ENCODE measurements around the gene NACAD.

The NACAD gene

GRCh38 chr7:45080265-45080957, 8.4 kb downstream of the NACAD start:
- no peak overlapping the region for H3K4me3 ChIP-seq (ENCODE audit: extremely low read depth, insufficient read depth, low read length, poor library complexity, severe bottlenecking)
- WGBS, 2 experiments (ENCODE audit: insufficient coverage in 2 of 2), result 89 to 92% methylated on average over 15 to 16 of the region's 17 CpGs
- H3K36me3 ChIP-seq (ENCODE audit: control insufficient read depth, insufficient read depth, low read length), result peaks cover 24% of the 10 kb centered on the region
- no peak overlapping the region for H3K27ac ChIP-seq (ENCODE audit: low read depth, low read length, severe bottlenecking)
- no peaks in the 10 kb centered on the region for H3K9me3 ChIP-seq (ENCODE audit: control insufficient read depth, low read length)
- H3K4me1 ChIP-seq (ENCODE audit: control insufficient read depth, insufficient read depth, low read length, poor library complexity, severe bottlenecking), result no peaks in the 10 kb centered on the region

DNA sequence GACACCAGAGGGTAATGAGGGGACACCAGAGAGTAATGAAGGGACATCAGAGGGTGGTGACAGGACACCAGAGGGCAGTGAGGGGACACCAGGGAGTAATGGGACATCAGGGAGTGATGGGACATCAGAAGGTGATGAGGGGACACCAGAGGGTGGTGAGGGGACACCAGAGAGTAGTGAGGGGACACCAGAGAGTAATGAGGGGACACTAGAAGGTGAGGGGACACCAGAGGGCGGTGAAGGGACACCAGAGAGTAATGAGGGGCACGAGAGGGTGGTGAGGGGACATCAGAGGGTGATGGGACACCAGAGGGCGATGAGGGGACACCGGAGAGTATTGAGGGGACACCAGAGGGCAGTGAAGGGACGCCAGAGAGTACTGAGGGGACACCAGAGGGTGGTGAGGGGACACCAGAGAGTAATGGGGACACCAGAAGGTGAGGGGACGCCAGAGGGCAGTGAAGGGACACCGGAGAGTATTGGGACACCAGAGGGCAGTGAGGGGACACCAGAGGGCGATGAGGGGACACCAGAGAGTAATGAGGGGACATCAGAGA, 10.6 kb downstream of the NACAD start:
- no peaks in the 10 kb centered on the region for H3K9me3 ChIP-seq (ENCODE audit: control insufficient read depth, low read length)
- H3K4me3 ChIP-seq (ENCODE audit: extremely low read depth, insufficient read depth, low read length, poor library complexity, severe bottlenecking), result no peak overlapping the region
- 93% methylated on average over 8 of the region's 8 CpGs for WGBS, 2 experiments (ENCODE audit: insufficient coverage in 2 of 2)
- no peak overlapping the region for H3K27ac ChIP-seq (ENCODE audit: low read depth, low read length, severe bottlenecking)
- no peaks in the 10 kb centered on the region for H3K4me1 ChIP-seq (ENCODE audit: control insufficient read depth, insufficient read depth, low read length, poor library complexity, severe bottlenecking)
- peaks cover 42% of the 10 kb centered on the region for H3K36me3 ChIP-seq (ENCODE audit: control insufficient read depth, insufficient read depth, low read length)

- no peaks in the 10 kb centered on the region for H3K9me3 ChIP-seq (ENCODE audit: control insufficient read depth, low read length)
- no peak overlapping the region for H3K27ac ChIP-seq (ENCODE audit: low read depth, low read length, severe bottlenecking)
- no peaks in the 10 kb centered on the region for H3K4me1 ChIP-seq (ENCODE audit: control insufficient read depth, insufficient read depth, low read length, poor library complexity, severe bottlenecking)
- WGBS, 2 experiments (ENCODE audit: insufficient coverage in 2 of 2), result 90% methylated on average over 9 of the region's 9 CpGs
- H3K36me3 ChIP-seq (ENCODE audit: control insufficient read depth, insufficient read depth, low read length), result peaks cover 42% of the 10 kb centered on the region
- H3K4me3 ChIP-seq (ENCODE audit: extremely low read depth, insufficient read depth, low read length, poor library complexity, severe bottlenecking), result no peak overlapping the region
Observed at GRCh38 chr7:45077579-45077978, 11.2 kb downstream of the NACAD start.

GRCh38 chr7:45076946-45077345, 11.8 kb downstream of the NACAD start:
- no peaks in the 10 kb centered on the region for H3K9me3 ChIP-seq (ENCODE audit: control insufficient read depth, low read length)
- H3K27ac ChIP-seq (ENCODE audit: low read depth, low read length, severe bottlenecking), result no peak overlapping the region
- WGBS, 2 experiments (ENCODE audit: insufficient coverage in 2 of 2), result 97 to 100% methylated on average over 2 to 5 of the region's 5 CpGs
- no peaks in the 10 kb centered on the region for H3K4me1 ChIP-seq (ENCODE audit: control insufficient read depth, insufficient read depth, low read length, poor library complexity, severe bottlenecking)
- peaks cover 44% of the 10 kb centered on the region for H3K36me3 ChIP-seq (ENCODE audit: control insufficient read depth, insufficient read depth, low read length)
- H3K4me3 ChIP-seq (ENCODE audit: extremely low read depth, insufficient read depth, low read length, poor library complexity, severe bottlenecking), result no peak overlapping the region

- H3K4me1 ChIP-seq (ENCODE audit: control insufficient read depth, insufficient read depth, low read length, poor library complexity, severe bottlenecking), result no peaks in the 10 kb centered on the region
- H3K9me3 ChIP-seq (ENCODE audit: control insufficient read depth, low read length), result no peaks in the 10 kb centered on the region
- 94 to 97% methylated on average over 26 to 28 of the region's 35 CpGs for WGBS, 2 experiments (ENCODE audit: insufficient coverage in 2 of 2)
- H3K4me3 ChIP-seq (ENCODE audit: extremely low read depth, insufficient read depth, low read length, poor library complexity, severe bottlenecking), result no peak overlapping the region
- peaks cover 52% of the 10 kb centered on the region for H3K36me3 ChIP-seq (ENCODE audit: control insufficient read depth, insufficient read depth, low read length)
- H3K27ac ChIP-seq (ENCODE audit: low read depth, low read length, severe bottlenecking), result no peak overlapping the region
Observed at GRCh38 chr7:45075871-45076796, 12.6 kb downstream of the NACAD start.

DNA sequence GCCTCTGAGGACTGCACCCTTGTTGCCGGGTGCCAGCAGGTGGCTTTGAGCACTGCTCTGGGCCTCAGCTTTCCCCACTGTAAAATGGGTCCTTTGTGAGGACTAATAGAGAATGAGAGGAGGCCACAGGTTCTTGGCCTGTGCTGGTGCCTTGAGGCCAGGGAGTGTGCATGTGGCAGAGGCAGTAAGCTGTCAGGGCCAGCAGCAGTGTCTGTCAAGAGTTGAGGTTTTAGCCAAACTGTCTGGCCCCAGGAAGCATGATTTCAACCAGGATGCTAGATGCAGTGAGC, 13.5 kb downstream of the NACAD start:
- peaks cover 60% of the 10 kb centered on the region for H3K36me3 ChIP-seq (ENCODE audit: control insufficient read depth, insufficient read depth, low read length)
- H3K27ac ChIP-seq (ENCODE audit: low read depth, low read length, severe bottlenecking), result no peak overlapping the region
- 100% methylated on average over 1 of the region's 1 CpG; no CpG with 5 or more reads in 1 of the 2 experiments for WGBS, 2 experiments (ENCODE audit: insufficient coverage in 2 of 2)
- H3K4me1 ChIP-seq (ENCODE audit: control insufficient read depth, insufficient read depth, low read length, poor library complexity, severe bottlenecking), result no peaks in the 10 kb centered on the region
- no peak overlapping the region for H3K4me3 ChIP-seq (ENCODE audit: extremely low read depth, insufficient read depth, low read length, poor library complexity, severe bottlenecking)
- no peaks in the 10 kb centered on the region for H3K9me3 ChIP-seq (ENCODE audit: control insufficient read depth, low read length)

- peaks cover 66% of the 10 kb centered on the region for H3K36me3 ChIP-seq (ENCODE audit: control insufficient read depth, insufficient read depth, low read length)
- no peak overlapping the region for H3K27ac ChIP-seq (ENCODE audit: low read depth, low read length, severe bottlenecking)
- 92 to 95% methylated on average over 16 of the region's 16 CpGs for WGBS, 2 experiments (ENCODE audit: insufficient coverage in 2 of 2)
- H3K4me1 ChIP-seq (ENCODE audit: control insufficient read depth, insufficient read depth, low read length, poor library complexity, severe bottlenecking), result no peaks in the 10 kb centered on the region
- no peaks in the 10 kb centered on the region for H3K9me3 ChIP-seq (ENCODE audit: control insufficient read depth, low read length)
- H3K4me3 ChIP-seq (ENCODE audit: extremely low read depth, insufficient read depth, low read length, poor library complexity, severe bottlenecking), result no peak overlapping the region
Observed at GRCh38 chr7:45074528-45075354, 14.0 kb downstream of the NACAD start.

GRCh38 chr7:45073786-45074527, 14.8 kb downstream of the NACAD start:
- 98 to 99% methylated on average over 11 to 13 of the region's 15 CpGs for WGBS, 2 experiments (ENCODE audit: insufficient coverage in 2 of 2)

GRCh38 chr7:45073031-45073785, 15.6 kb downstream of the NACAD start:
- H3K27ac ChIP-seq (ENCODE audit: low read depth, low read length, severe bottlenecking), result no peak overlapping the region
- peaks cover 77% of the 10 kb centered on the region for H3K36me3 ChIP-seq (ENCODE audit: control insufficient read depth, insufficient read depth, low read length)
- 81 to 86% methylated on average over 14 to 16 of the region's 17 CpGs for WGBS, 2 experiments (ENCODE audit: insufficient coverage in 2 of 2)
- H3K4me1 ChIP-seq (ENCODE audit: control insufficient read depth, insufficient read depth, low read length, poor library complexity, severe bottlenecking), result no peaks in the 10 kb centered on the region
- H3K9me3 ChIP-seq (ENCODE audit: control insufficient read depth, low read length), result no peaks in the 10 kb centered on the region
- H3K4me3 ChIP-seq (ENCODE audit: extremely low read depth, insufficient read depth, low read length, poor library complexity, severe bottlenecking), result no peak overlapping the region

More at GRCh38 chr7:45073786-45074527, 14.8 kb downstream of the NACAD start:
- Histone ChIP-seq H3K27ac (ENCODE audit: low read depth, low read length, severe bottlenecking) (no peak overlapping the region), H3K36me3 (ENCODE audit: control insufficient read depth, insufficient read depth, low read length) (peaks cover 72% of the 10 kb centered on the region), H3K4me1 (ENCODE audit: control insufficient read depth, insufficient read depth, low read length, poor library complexity, severe bottlenecking) (no peaks in the 10 kb centered on the region), H3K9me3 (ENCODE audit: control insufficient read depth, low read length) (no peaks in the 10 kb centered on the region), H3K4me3 (ENCODE audit: extremely low read depth, insufficient read depth, low read length, poor library complexity, severe bottlenecking) (no peak overlapping the region)

All from mesodermal cell (in vitro differentiated cells).